Activated CD4-positive, alpha-beta T cell treated with anti-CD3 and anti-CD28 coated beads, Interleukin-10, Interleukin-2, amounts not matched to agents 100 ng/mL and 50 ng/mL, durations not matched to agents 16 hours and 8 hours (primary cell): ENCODE results near the gene RAPGEF1.
A peak's percentile ranks its signal among the peaks of the same experiment; 100 is the strongest.

Source experiments
- DNase-seq: peaks from one replicate; pipeline ENCODE4 v3.0.0-alpha.2; 2020

RAPGEF1 gene

DNA sequence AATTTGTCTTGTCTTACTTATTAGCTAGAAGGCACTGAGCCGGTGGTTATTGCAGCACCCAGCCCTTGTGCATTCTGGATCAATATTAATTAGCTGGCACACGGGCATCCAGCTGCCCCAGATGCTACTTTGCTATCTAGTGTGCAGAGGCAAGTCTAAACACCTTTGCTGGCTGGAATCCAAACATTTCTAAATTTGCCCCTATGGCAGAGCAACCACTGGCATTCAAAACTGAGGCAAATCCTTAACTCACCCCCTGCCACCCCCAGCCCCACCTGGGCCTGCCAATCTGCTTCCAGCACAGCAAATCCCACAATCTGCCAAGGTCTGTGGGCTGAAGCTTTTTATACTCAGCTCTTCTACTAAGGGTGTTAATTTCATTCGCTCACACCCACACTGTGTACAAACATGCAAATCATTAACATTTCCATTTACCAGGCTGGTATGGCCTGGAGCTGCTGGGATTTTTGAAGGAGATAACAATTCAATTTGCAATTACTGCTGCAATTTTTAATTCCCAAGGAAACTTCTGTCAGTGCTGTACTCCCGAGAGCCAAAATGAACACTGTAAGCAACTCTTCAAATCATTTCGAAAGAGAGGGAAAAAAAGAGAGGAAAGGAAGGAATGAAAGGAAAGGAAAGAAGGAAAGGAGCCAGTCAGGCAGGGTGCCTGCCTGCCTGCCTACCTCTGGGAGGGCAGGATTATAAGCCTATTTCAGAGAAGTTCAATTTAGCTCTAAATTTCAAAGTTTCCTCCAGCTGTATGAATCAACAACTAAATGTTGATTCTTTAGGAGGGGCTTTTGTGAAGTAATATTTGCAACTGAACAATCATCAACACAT, 35.5 kb downstream of the RAPGEF1 start:
- DNase-seq: no peak

DNA sequence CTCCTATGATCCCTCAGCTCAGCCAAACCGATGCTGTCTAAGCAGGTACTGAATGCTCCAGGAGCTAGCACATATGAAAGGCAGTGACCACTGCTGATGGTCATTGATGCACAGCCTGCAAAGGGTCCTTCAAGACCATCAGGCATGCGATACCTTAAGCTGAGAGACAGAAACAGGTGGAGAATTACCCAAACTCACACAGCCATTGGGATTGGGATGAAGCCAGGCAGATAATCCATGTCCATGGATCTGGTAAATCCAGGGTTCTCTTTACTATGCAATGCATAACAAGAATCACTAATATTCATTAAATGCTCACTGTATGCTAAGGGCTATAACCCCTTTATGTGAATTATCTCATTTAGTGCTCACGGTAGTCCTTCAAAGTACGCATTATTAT, 36.2 kb downstream of the RAPGEF1 start:
- no peak for DNase-seq

DNA sequence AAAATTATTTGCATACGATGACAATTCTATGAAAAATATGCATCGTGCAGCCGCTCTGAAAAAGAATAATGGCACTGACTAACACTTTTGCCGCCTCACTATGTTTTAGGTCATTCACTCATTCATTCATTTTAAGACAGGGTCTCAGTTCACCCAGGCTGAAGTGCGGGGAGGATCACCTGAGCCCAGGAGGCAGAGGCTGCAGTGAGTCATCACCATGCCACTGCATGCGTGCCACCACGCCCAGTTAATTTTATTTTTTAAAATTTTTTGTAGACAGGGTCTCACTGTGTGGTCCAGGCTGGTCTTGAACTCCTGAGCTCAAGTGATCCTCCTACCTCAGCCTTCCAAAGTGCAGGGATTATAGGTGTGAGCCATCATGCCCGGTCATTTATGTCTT, 37.0 kb downstream of the RAPGEF1 start:
- no peak for DNase-seq

DNA sequence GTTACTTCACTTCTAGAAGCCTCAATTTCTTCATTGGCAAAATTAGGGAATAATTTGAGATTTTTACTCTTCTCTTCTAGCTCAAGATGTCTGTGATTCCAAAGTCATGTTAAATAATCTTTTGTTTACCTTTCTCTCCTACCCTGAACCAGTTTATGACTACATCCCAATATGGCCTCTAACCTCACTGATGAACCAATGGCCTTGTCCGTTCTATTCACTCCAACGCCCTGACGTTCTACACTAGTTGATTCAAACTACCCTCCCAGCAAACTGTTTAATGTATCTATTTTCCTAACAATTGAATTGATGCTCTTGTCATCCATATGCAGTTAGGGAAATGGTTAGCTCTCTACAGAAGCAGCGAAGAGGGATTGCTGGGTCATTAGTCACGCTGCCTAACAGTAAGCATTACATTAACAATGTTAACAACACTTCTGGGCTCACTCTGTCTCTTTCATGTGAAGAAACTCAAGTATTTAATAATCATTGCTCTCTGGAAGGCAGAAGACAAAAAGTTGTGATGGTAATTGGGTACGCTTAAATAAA, 38.0 kb downstream of the RAPGEF1 start:
- DNase-seq: no peak

DNA sequence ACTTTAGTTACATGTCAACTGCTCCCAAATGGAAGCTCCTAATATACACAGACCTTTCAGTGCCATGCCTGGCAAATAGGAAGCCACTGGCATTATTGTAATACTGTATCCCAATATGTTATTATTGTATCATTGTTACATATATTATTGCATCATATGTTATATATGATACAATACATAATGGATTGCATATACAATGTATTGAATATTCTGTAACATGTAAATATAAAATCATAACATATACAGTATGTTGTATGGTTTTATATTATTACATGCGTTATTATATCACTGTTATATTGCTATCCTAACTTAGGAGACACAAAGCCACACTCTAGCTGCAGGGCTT, 38.5 kb downstream of the RAPGEF1 start:
- no peak for DNase-seq

DNA sequence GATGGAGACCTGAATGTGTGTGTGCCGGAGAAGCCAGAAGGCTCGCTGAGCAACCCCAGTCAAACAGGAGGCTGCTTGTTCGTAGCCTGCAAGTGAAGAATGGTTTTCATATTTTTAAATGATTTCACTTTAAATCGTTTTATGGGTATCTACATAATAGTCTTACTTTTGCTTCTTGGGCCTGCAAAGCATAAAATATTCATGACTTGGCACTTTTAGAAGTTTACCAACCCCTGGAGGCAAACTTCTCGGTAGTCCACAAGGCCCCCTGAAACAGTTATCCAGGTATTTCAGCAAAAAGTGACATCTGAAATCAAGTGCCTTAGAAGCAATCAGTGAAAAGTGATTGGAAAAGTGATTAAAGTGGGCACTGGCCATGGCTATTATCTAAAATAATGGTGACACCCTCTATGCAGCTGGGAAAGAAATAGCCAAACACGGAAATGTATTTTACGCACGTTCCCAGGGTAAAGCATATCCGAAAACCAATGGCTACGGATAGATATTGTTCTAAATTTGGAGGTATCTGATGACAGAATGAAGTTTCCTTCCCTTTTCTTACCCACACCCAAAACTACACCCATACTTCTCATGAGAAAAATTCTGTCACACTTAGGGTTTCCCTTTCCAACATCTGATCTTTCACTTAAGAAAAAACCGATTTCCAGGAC, 39.0 kb downstream of the RAPGEF1 start:
- no peak for DNase-seq

DNA sequence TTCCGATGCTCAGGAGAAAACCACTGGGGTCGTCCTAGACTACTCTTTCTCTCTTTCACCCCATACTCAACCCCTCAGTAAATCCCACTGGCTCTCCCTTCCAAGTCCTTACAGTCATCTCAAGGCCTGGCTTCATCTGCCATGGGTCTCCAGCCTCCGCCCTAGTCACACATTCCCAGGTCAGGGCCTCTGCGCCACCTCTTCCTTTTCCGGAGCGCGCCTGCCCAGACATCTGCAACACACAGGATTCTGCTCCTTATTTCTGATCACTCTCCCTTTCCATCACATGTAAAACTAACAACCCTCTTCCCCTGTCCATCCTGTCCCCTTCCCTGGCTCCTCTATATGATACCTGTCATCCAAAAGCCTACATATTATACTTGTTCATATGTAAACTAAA, 39.8 kb downstream of the RAPGEF1 start:
- DNase-seq: no peak

DNA sequence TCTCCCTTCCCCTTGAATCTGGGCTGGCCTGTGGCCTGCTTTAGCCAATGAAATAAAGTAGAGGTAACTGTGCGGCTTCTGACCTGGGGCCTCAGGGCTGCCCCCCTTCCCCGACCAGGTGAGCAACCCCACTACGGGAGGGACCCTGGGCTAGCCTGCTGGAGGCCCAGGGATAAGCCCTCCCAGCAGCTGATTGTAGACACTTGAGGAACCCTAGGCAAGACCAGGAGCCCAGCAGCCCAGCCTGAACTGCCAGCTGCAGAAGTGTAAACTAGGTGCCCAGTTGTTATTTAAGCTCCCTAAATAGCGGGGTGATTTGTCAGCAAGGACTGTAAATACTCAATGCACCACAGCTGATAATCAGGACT, 41.3 kb downstream of the RAPGEF1 start:
- no peak for DNase-seq

DNA sequence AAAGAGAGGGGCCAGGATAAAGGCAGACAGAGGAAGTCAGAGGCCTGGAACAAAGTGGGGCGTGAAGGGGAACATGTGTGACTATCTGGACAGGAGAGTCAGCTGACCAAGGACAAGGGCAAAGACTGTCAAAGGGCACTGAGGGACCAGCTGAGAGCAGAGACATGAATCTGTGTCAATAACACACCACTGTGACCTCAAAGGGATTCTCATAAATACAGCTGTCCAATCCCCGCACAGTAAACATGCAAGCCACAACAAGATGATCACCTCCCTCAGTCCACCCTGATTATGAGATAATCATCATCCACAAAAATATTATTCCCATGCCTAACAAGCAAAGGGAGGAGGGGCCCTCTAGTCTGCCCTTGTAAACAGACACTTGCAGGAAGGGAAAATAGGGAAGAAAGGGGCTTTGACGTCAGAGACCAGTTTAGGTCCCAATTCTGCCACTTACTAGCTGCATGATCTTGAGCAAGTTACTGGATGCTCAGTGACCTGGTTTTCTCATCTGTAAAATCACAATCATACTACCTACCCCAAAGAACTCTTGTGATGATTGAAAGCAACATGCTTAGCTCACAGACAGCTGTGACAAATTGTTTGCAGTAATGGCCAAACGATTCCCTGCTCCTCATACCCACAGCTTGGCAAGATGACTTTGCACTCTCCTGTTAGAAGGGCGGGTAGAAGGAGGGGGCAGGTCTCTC, 41.8 kb downstream of the RAPGEF1 start:
- DNase-seq: no peak

DNA sequence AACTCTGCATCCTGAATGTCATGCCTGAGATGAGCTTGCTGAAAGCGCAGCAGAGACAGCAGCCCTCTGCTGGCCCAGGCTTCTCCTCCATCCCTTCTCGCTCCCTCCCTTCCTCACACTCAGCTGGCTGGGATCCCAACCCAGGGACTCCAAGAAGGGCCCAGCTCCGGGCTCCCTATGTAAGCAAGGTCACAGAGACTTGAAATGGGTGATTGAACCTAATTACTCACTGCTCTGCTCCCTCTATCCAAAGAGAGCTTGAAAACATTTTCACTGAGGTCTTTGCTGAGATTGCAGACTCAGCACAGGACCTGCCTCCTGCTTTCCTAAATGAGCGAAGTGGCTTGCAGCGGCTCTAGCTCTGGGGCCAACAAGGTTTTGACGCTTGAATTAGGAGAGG, 42.8 kb downstream of the RAPGEF1 start:
- DNase-seq: no peak

DNA sequence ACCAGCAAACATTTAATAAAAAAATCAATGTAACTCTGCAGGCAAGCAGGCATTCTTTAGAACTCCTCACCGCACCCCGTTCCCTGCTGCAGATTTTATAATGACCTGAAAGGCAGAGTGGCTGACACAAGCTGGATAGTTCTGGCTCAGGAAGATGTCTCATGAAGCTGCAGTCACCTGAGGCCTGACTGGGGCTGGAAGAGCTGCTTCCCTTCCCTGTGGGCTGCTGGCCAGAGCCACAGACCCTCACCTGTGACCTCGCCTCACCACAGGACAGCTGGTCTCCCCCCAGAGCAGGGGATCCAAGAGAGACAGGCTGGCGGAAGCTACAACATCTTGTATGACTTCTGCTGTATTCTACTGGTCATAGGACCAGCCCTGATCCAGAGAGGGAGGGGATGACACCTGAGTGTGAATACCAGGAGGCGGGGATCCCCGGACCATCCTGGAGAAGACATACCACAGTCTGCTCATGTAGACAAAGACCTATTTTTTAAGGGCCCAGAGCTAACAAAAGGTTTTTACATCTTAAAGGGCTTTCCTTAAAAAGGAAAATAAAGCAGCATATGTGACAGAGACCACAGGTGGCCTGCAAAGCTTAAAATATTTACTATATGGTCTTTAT, 43.9 kb downstream of the RAPGEF1 start:
- no peak for DNase-seq

DNA sequence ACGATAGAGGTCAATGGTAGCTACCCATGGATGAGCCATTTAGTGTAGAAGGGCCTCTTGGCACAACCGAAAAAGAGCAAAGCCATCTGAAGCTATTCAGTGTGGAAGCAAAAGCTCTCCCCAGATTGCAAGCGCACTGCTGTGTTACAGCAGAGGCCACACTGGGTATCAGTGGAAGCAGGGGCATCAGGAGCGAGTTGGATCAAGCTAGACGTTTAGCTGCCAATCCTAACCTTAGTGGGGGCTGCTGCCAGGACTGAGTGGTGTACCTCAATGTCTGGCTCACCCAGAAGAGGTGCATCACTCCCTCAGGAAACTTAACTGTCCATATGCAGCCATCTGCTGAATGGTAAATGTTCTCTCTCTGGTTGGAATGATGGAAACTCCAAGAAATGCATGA, 44.5 kb downstream of the RAPGEF1 start:
- no peak for DNase-seq

DNA sequence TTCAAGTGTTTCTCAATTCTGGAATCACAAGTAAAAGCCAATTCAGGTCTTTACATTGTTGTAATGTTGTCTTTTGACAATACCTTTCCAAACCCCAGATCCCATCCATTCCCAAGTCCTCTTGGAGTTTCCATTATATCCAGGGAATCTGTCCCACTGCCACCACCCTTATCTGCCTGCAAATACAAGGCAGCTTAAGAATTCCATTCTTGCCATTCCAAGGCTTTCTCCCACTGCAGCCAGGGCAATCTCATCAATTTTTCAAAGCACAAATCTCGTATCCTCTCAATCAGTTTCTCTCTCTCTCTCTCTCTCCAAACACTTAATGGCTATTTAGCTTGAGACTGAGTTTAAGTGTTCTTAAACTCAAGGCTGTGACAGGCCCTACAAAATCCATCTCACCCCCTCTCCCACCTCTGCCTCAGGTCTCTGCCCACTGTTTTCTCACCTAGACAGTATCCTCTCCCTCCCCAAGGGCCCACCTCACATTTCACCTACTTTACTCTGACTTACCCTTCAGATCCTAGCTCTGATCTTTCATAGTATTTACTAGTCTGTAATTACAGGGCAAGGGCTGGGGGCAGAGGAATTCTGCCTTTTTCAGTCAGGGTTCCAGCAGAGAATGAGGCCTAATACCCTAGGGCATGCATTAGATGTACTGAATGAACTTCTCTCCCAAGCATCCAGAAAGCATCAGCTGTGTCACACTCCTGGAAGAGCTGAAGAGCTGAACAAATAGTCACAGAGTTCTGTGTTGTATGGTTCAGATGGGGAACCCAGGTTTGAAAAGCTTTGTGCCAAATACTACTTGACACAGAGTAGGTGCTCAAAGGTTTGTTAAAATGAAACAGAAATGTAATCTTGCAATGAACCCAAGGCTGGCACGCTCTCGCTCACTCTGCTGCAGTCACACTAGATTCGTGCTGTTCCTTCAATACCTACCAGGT, 46.0 kb downstream of the RAPGEF1 start:
- no peak for DNase-seq

DNA sequence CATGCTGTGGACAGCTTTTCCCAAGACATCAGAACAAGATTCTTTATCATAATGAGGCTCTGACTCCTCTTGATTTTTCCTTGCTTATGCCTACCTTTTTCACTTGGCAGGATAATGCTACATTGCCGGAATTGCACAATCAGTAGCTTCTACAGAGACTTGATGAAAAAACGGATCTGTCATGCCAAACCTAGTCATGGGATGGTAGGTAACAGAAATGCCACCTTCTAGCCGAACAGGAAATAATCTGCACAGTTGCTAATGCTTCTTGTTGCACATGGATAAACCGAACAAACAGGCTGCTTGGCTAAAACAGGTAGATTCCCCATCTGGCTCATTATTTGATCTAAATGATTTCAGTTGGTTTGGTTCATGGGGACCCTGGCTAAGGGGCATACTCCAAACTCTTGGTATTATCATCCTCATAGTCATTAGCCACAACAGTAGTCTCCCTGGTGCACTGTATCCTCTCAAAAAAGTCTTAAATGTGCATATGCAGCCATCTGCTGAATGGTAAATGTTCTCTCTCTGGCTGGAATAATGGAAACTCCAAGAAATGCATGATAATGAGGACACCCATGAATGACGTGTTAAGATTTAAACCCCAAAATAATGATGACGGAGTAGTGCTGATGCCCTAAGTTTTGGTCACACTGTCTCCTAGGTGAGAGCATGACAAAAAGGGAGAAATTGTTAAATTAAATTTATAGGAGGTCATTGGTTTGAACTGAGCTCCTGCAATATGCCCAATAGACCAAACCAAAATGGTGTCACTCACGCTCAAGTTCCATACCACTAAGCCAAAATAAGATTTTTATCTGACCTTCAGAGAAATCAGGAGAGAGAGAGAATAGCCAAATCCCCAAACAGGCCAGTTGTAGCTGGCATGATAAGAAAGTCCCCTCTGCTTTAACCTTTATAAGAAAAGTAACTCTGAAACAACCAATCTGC, 47.0 kb downstream of the RAPGEF1 start:
- DNase-seq: no peak

DNA sequence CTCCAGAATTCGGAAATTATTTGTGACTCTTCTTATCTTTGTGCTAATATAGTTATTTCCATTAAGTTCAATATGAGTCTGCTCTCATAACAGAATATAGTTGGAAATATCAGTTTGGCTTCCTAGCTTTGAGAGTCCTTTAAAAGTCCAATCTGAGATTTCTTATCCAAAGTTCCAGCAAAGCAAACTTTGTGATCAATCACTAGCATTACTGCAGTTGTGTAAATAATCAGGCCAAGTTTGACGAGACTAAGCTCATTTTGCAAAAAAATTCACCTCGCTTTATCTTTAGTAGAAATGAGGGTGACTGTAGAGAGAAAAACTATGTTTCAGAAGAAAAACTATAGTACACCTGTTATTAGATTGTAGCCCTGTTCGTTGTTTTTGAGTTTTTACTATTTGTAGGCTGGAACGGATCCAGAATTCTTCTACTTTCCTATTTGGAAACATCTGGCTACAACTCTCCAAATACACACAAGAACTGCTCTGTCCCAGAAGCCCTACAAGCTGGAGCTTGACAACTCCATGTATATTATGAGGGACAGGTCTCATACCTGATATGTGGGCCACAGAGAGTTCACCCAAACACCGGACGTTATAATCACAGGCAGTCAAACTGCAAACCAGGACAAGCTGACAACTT, 47.8 kb downstream of the RAPGEF1 start:
- no peak for DNase-seq

DNA sequence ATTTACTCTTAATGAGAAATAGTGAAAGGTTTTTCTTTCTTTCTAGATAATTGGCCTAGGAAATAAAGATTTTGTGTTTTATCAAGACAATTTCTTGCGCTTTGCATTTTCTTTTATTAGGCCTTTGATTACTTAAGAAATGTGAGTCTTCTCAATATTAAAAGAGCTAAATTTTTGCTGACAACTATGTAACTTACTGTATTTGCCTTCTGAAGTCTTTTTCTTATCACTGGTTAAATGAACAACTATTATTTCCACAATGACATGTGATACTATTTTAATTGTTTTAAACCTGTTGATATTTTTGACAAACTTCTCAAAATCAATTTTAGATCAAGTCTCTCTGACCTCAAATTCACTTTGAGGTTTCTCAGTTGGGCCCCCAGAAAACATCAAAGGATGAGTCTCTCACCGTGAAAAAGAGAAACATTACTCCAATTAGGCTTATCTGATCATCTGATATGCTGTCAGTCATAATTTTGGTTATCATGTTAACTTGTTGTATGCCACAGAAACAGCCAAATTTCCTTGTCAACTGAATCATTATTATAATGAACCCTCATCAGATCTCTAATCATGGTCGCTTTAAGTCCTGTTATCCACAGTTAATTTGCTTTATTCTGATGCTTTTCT, 48.8 kb downstream of the RAPGEF1 start:
- DNase-seq: peak; percentile 57

DNA sequence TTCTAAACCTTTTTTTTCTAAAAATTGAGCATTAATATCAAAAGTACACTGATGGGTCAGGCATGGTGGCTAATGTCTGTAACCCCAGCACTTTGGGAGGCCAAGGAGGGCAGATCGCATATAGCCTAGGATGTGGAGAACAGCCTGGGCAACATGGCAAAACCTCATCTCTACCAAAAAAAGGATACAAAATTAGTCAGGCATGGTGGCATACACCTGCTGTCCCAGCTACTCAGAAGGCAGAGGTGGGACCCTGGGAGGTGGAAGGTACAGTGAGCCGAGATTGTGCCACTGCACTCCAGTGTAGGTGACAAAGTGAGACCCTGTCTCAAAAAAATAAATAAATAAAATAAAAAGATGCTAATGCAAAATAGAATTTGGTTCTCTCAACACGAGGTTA, 49.4 kb downstream of the RAPGEF1 start:
- peak; percentile 25 for DNase-seq

DNA sequence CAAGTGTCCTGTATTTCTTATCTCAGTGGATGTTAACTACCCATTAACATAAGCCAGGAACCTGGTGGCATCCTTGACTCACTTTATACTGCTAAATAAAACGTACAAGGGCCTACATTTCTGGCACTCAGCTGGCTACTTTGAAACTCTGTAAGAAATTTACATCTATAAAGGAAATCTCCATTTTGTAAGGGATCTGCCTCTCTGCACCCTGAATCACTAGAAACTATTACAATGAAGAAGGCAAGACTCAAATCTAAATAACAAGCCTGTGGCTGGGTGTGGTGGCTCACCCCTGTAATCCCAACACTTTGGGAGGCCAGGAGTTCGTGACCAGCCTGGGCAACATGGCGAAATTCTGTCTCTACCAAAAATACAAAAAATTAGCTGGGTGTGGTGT, 51.5 kb downstream of the RAPGEF1 start:
- DNase-seq: no peak

DNA sequence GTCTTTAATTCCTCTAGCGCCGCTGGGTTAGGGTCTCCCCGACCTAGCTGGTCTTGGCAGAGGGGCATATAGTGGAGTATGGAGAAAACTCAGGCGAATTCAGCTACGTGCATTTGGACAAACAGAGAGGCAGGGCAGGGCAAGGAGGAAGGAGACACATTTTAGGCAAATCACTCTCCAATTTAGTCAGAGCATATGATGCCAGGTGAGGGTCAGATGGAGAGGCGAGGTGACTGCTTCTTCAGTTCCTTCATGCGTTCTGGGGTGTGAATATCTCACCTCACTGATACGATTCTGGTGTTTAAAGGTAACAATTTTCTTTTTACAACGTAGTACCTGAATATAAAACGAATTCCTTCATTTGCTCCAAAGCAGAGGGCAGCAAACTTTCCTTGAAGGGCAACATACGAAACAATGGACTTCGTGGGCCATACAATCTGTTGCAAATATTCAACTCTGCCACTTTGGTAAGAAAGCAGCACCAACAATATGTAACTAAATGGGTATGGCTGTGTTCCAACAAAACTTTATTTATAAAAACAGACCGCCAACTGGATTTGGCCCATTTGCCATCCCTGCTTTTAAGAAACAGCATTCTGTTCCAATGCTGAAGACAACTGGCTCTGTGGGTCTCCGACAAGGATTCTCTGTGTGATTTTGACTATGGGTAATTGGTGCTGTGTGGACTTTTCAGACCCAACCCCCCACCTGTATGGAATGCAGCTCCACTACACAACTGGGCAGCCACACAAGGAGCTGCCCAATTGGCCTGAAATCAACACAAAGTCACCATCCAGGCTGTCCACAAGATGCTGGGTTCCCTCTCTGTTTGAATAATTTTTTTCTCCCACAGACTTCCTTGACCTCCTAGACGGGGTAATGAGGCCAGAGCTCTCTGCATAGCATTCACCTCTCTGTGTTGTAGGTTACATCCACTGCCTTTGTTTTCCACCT, 53.8 kb downstream of the RAPGEF1 start:
- no peak for DNase-seq
